CD4-positive, alpha-beta T cell treated with Interleukin-4 for 1 hour (primary cell): ENCODE data around the gene FNDC10.

ENCODE experiments used
- DNase-seq, 2 donors: peaks; one replicate each; pipeline ENCODE4 v3.0.0-alpha.2; 2020 to 2022

Gene FNDC10

GRCh38 chr1:1615256-1616044 is 15.5 kb upstream of the FNDC10 start, which contains the start of gene MIB2:
MIB2 (plus strand) TSS chr1:1615500; CDS start chr1:1623453, 7,953 bp downstream.
- peak; percentile 98 for DNase-seq

- no peak for DNase-seq
Measured at GRCh38 chr1:1614954-1615255, 15.0 kb upstream of the FNDC10 start.

GRCh38 chr1:1614204-1614953 is 14.4 kb upstream of the FNDC10 start:
- peak; percentile 69 to 75 for DNase-seq

- no peak for DNase-seq
Measured at GRCh38 chr1:1613509-1614082, 13.7 kb upstream of the FNDC10 start.

- DNase-seq = no peak
Measured at GRCh38 chr1:1612104-1612400, 12.1 kb upstream of the FNDC10 start.

GRCh38 chr1:1610796-1611195 is 10.9 kb upstream of the FNDC10 start:
- no peak for DNase-seq

GRCh38 chr1:1609822-1610485 is 10.0 kb upstream of the FNDC10 start:
- DNase-seq = no peak

- no peak for DNase-seq
Measured at GRCh38 chr1:1606232-1606631, 6.3 kb upstream of the FNDC10 start.

- no peak for DNase-seq
Measured at GRCh38 chr1:1605724-1606123, 5.8 kb upstream of the FNDC10 start.

- DNase-seq = no peak
Measured at GRCh38 chr1:1605034-1605591, 5.2 kb upstream of the FNDC10 start.

- no peak for DNase-seq
Measured at GRCh38 chr1:1604374-1605033, 4.6 kb upstream of the FNDC10 start.

- DNase-seq = no peak
Measured at GRCh38 chr1:1603671-1604373, 3.9 kb upstream of the FNDC10 start.

GRCh38 chr1:1602968-1603506 is 3.1 kb upstream of the FNDC10 start:
- DNase-seq = no peak

GRCh38 chr1:1602304-1602967 is 2.5 kb upstream of the FNDC10 start:
- DNase-seq = no peak

- no peak for DNase-seq
Measured at GRCh38 chr1:1601564-1602303, 1.8 kb upstream of the FNDC10 start.

- no peak for DNase-seq
Measured at GRCh38 chr1:1600861-1601563, 1.1 kb upstream of the FNDC10 start.

GRCh38 chr1:1599030-1599934 is 653 bp downstream of the FNDC10 start:
- peak; percentile 19 to 34 for DNase-seq

- no peak for DNase-seq
Measured at GRCh38 chr1:1598720-1599029, 1.3 kb downstream of the FNDC10 start.
